Right ventricle myocardium superior (tissue), 1 donor: ENCODE measurements around the gene NFKBIE. TPM values are rescaled to one million over a fixed set of nuclear protein-coding genes. Genes with fewer than 3 reads are reported as not detected.

Experiments
- total RNA-seq: library from RNA; stranded (reverse); fragmentation: NEBNext Ultra II Directional; extraction: Animal tissue kit (Norgen Biotek cat#: 25700); gene quantifications from one replicate; pipeline ENCODE4 v1.2.1, GENCODE V29; 2021
- donor health status: DM: no; HTN: yes; CAD: no; lungs with severe emphysema.

NFKBIE gene
- total RNA-seq, 1 donor from 2014 or later: 3.7 TPM

Other genes starting within 250 kb of the NFKBIE start
- 41.0 TPM for gene MRPL14, start 138.1 kb downstream of the NFKBIE start, total RNA-seq
- gene TMEM63B, start 138.0 kb downstream of the NFKBIE start, total RNA-seq: 46.3 TPM
- gene CAPN11, start 106.7 kb downstream of the NFKBIE start, total RNA-seq: 0.43 TPM
- 0.56 TPM for gene MYMX, start 48.6 kb downstream of the NFKBIE start, total RNA-seq
- 181 TPM for gene SLC29A1, start 42.0 kb downstream of the NFKBIE start, total RNA-seq
- 853 TPM for gene HSP90AB1, start 18.4 kb downstream of the NFKBIE start, total RNA-seq
- 19.4 TPM for gene SLC35B2, start 8.0 kb downstream of the NFKBIE start, total RNA-seq
- gene TMEM151B, start 4.9 kb upstream of the NFKBIE start, total RNA-seq: not detected
- gene AARS2, start 47.8 kb upstream of the NFKBIE start, total RNA-seq: 10.7 TPM
- gene SPATS1, start 77.1 kb upstream of the NFKBIE start, total RNA-seq: not detected
- 16.5 TPM for gene CDC5L, start 122.2 kb upstream of the NFKBIE start, total RNA-seq